PC-9 (cell line): Measurements from ENCODE around the gene SENP8. TPM values are rescaled to one million over a fixed set of nuclear protein-coding genes. Genes with fewer than 3 reads are reported as not detected.

ENCODE experiments used
- BruUV-seq: library from RNA; stranded (reverse); fragments of 400-500 nt; replicated peaks from 2 replicates; lab custom pipeline; 2021; lab: Mats Ljungman, UMichigan
- CTCF ChIA-PET: fragments of 300-600 bp; sonication (Branson Sonifier 250); formaldehyde crosslinking; loops from one replicate; lab custom pipeline; 2022; ENCODE audit warnings: antibody characterized with exemption; lab: Charles Lee
- POLR2A ChIA-PET: fragments of 300-600 bp; sonication (Branson Sonifier 250); formaldehyde crosslinking; loops from one replicate; lab custom pipeline; 2022; ENCODE audit warnings: antibody characterized with exemption; ENCODE audit not compliant: unreplicated experiment; lab: Charles Lee
- DNase-seq, 2 experiments: peaks; one replicate each; pipeline versions ENCODE4 v3.0.0 to v3.0.0-alpha.2; 2015 to 2022; ENCODE audit warnings: mixed read lengths in 1 of 2
- H2AFZ ChIP-seq: fragments of 200-600 bp; sonication (generic); 2 replicates; pipeline ENCODE4 v1.8.1; 2017; ENCODE audit warnings: antibody characterized with exemption
- H3F3A ChIP-seq: fragments of 200-600 bp; sonication (generic); 2 replicates; pipeline ENCODE4 v1.8.1; 2017; ENCODE audit warnings: antibody characterized with exemption, mild to moderate bottlenecking, low read depth; ENCODE audit not compliant: insufficient read depth
- H3K27ac ChIP-seq: fragments of 200-600 bp; sonication (generic); 2 replicates; pipeline ENCODE4 v1.6.1; 2016; ENCODE audit warnings: mixed run types
- H3K27me3 ChIP-seq: fragments of 200-600 bp; sonication (generic); 2 replicates; pipeline ENCODE4 v1.6.1; 2016; ENCODE audit warnings: low read depth, mixed run types; ENCODE audit not compliant: insufficient read depth
- H3K36me3 ChIP-seq: fragments of 200-600 bp; sonication (generic); 2 replicates; pipeline ENCODE4 v1.6.1; 2016; ENCODE audit warnings: low read depth, mixed run types
- H3K4me1 ChIP-seq: fragments of 200-600 bp; sonication (generic); replicated peaks from 2 replicates; pipeline ENCODE4 v1.6.1; 2016; ENCODE audit warnings: mixed run types; ENCODE audit not compliant: insufficient read depth
- H3K4me2 ChIP-seq: fragments of 200-600 bp; sonication (generic); 2 replicates; pipeline ENCODE4 v1.6.1; 2017; ENCODE audit warnings: mixed run types
- H3K4me3 ChIP-seq: fragments of 200-600 bp; sonication (generic); 2 replicates; pipeline ENCODE4 v1.6.1; 2016; ENCODE audit warnings: mixed run types
- H3K79me2 ChIP-seq: fragments of 200-600 bp; sonication (generic); 2 replicates; pipeline ENCODE4 v1.6.1; 2017; ENCODE audit warnings: low read depth, mixed run types
- H3K9me2 ChIP-seq: fragments of 200-600 bp; sonication (generic); 2 replicates; pipeline ENCODE4 v1.8.1; 2017; ENCODE audit warnings: mild to moderate bottlenecking; ENCODE audit not compliant: insufficient read depth
- H3K9me3 ChIP-seq: fragments of 200-600 bp; sonication (generic); 2 replicates; pipeline ENCODE4 v1.8.1; 2016; ENCODE audit warnings: low read depth; ENCODE audit not compliant: insufficient read depth
- H4K20me1 ChIP-seq: fragments of 200-600 bp; sonication (generic); 2 replicates; pipeline ENCODE4 v1.8.1; 2017; ENCODE audit not compliant: insufficient read depth
- EZH2 ChIP-seq: fragments of 200-600 bp; sonication (generic); IDR thresholded peaks from 2 replicates; pipeline ENCODE4 v1.8.0; 2017; ENCODE audit warnings: antibody characterized with exemption, low read depth
- intact Hi-C: fragments of 100-400 bp; cut with micrococcal nuclease; formaldehyde crosslinking; loops from one replicate; pipeline ENCODE4 v1.10.0; 2022; ENCODE audit not compliant: unreplicated experiment
- total RNA-seq: library from RNA; stranded (reverse); gene quantifications from 2 replicates; pipeline ENCODE4 v1.2.3, GENCODE V29; 2021
- TF ChIP-seq, protein P1 (sequence below): fragments of 200-600 bp; sonication (generic); conservative IDR thresholded peaks from 2 replicates; pipeline ENCODE4 v1.6.1; 2017; ENCODE audit warnings: mixed run types, antibody characterized with exemption, mild to moderate bottlenecking, moderate library complexity

The SENP8 gene
- total RNA-seq, 1 experiment from 2014 or later, result 3.8 TPM

DNA sequence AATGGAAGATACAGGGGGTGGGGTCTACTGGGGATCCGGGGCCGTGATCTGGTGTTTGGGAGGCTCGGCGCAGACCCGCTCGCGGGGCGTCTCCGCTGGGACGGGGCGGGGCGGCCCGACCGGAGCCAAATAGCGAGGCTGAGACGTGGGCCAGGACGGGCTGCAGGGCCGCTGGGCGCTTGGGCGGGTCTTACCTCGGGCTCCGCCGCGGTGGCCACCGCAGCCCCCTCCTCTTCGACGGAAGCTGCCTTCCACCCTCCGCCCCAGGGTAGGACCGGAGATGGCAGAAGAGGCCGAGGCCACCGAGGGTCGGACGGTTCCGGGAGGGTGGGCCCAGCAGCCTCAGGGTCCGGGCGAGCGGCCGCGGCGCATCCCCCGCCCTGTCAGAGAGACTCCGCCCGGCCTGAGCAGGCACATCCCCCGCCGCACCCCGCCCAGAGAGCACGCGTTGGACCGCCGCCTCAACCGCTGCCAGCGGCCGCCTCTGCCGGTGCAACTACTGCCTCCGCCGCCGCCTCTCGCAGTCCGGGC lies 652 bp upstream of the SENP8 start:
- no TSS peak for BruUV-seq
- intact Hi-C loops, result loop anchor here (1.0 to 2.0 kb wide), 2 partner anchors 38 to 143 kb away; no protein-coding TSS in a partner anchor
- peak; percentile 64 to 84 for DNase-seq

GRCh38 chr15:72124218-72124617 lies 6.0 kb downstream of the SENP8 start:
- no peak overlapping the region for H3K4me3 ChIP-seq
- no peaks in the 10 kb centered on the region for H3K9me2 ChIP-seq
- intact Hi-C loops, result no loop called here
- no peaks in the 10 kb centered on the region for H3K9me3 ChIP-seq
- H3K4me2 ChIP-seq, result no peak overlapping the region
- no peaks in the 10 kb centered on the region for H3K27me3 ChIP-seq
- H3K27ac ChIP-seq, result no peak overlapping the region
- TF ChIP-seq EZH2, result no peak
- TF ChIP-seq, protein P1, sequence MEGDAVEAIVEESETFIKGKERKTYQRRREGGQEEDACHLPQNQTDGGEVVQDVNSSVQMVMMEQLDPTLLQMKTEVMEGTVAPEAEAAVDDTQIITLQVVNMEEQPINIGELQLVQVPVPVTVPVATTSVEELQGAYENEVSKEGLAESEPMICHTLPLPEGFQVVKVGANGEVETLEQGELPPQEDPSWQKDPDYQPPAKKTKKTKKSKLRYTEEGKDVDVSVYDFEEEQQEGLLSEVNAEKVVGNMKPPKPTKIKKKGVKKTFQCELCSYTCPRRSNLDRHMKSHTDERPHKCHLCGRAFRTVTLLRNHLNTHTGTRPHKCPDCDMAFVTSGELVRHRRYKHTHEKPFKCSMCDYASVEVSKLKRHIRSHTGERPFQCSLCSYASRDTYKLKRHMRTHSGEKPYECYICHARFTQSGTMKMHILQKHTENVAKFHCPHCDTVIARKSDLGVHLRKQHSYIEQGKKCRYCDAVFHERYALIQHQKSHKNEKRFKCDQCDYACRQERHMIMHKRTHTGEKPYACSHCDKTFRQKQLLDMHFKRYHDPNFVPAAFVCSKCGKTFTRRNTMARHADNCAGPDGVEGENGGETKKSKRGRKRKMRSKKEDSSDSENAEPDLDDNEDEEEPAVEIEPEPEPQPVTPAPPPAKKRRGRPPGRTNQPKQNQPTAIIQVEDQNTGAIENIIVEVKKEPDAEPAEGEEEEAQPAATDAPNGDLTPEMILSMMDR, result no peak
- H3K36me3 ChIP-seq, result no peaks in the 10 kb centered on the region
- no peaks in the 10 kb centered on the region for H4K20me1 ChIP-seq
- no peaks in the 10 kb centered on the region for H3F3A ChIP-seq
- no TSS peak for BruUV-seq
- H3K4me1 ChIP-seq, result 0 out of 2 replicates have a peak, but pooled peaks cover under 1% of the 10 kb centered on the region
- no peaks in the 10 kb centered on the region; the same call in 1 of the 2 replicates for H3K79me2 ChIP-seq
- POLR2A ChIA-PET, result no interaction called here
- no peak for DNase-seq
- no peak overlapping the region for H2AFZ ChIP-seq
- CTCF ChIA-PET, result no interaction called here

More for the DNA sequence above, 652 bp upstream of the SENP8 start:
- Histone ChIP-seq H3K4me2 (peak overlapping the region; percentile 96), H3K36me3 (no peaks in the 10 kb centered on the region), H3K27me3 (no peaks in the 10 kb centered on the region), H3K4me3 (peak overlapping the region; percentile 73), H3K79me2 (peaks cover 36% of the 10 kb centered on the region), H2AFZ (peak overlapping the region; percentile 84), H3F3A (no peaks in the 10 kb centered on the region), H3K27ac (peak overlapping the region; percentile 72; the same call in 1 of the 2 replicates), H3K4me1 (peaks cover 15% of the 10 kb centered on the region; the same call in 1 of the 2 replicates), H3K9me2 (no peaks in the 10 kb centered on the region), H4K20me1 (no peaks in the 10 kb centered on the region), H3K9me3 (no peaks in the 10 kb centered on the region)
- CTCF ChIA-PET, result interaction anchor here (0.6 to 0.7 kb wide), 2 partner anchors 38 to 207 kb away, joined by 3 to 6 read pairs; no protein-coding TSS in a partner anchor
- TF ChIP-seq EZH2, result no peak
- TF ChIP-seq, protein P1, result no peak
- POLR2A ChIA-PET, result interaction anchor here (0.6 to 0.8 kb wide), 4 partner anchors 23 to 369 kb away, joined by 4 to 13 read pairs (median 7); no protein-coding TSS in a partner anchor

DNA sequence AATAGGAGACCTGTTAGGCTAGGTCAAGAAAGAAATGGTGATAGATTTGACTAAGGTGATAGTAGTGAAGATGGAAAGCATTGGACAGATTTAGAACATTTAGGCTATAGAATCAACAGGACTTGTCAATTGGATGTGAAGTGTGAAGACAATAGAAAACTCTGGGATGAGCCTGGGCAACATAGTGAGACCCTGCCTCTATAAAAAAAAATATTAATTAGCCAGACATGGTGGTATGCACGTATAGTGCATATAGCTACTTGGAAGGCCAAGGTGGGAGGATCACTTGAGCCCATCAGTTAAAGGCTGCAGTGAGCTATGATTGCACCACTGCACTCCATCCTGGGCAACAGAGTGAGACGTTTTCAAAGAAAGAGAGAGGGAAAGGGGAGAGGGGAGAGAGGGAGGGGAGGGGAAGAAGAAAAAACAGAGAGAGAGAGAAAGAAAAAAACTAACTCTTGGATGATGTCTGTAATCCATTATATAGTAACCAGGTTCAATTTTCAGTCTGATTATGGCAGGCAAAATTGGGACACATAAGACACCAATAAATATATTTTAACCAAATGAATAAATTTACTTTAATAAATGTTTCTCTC lies 9.6 kb downstream of the SENP8 start:
- ChIA-PET CTCF (no interaction called here), POLR2A (interaction anchor here (0.7 kb wide), 2 partner anchors 12 to 262 kb away, joined by 6 to 16 read pairs; no protein-coding TSS in a partner anchor)
- no TSS peak for BruUV-seq
- Histone ChIP-seq H3K27me3 (no peaks in the 10 kb centered on the region), H3K9me3 (no peaks in the 10 kb centered on the region), H3K4me2 (no peak overlapping the region), H3K27ac (no peak overlapping the region), H3K9me2 (no peaks in the 10 kb centered on the region), H3F3A (no peaks in the 10 kb centered on the region), H3K4me3 (no peak overlapping the region), H2AFZ (no peak overlapping the region), H4K20me1 (no peaks in the 10 kb centered on the region), H3K36me3 (no peaks in the 10 kb centered on the region), H3K79me2 (no peaks in the 10 kb centered on the region), H3K4me1 (no peaks in the 10 kb centered on the region)
- TF ChIP-seq, protein P1, result no peak
- no peak for TF ChIP-seq EZH2
- DNase-seq, result no peak
- intact Hi-C loops, result no loop called here
